ENCODE results near the gene PANK2. TPM values are rescaled to one million over a fixed set of nuclear protein-coding genes. Genes with fewer than 3 reads are reported as not detected.

Gene PANK2
- polyA plus RNA-seq, 1 of the 3 experiments (the other 2 are of a cell fraction) = 17.7 TPM

DNA sequence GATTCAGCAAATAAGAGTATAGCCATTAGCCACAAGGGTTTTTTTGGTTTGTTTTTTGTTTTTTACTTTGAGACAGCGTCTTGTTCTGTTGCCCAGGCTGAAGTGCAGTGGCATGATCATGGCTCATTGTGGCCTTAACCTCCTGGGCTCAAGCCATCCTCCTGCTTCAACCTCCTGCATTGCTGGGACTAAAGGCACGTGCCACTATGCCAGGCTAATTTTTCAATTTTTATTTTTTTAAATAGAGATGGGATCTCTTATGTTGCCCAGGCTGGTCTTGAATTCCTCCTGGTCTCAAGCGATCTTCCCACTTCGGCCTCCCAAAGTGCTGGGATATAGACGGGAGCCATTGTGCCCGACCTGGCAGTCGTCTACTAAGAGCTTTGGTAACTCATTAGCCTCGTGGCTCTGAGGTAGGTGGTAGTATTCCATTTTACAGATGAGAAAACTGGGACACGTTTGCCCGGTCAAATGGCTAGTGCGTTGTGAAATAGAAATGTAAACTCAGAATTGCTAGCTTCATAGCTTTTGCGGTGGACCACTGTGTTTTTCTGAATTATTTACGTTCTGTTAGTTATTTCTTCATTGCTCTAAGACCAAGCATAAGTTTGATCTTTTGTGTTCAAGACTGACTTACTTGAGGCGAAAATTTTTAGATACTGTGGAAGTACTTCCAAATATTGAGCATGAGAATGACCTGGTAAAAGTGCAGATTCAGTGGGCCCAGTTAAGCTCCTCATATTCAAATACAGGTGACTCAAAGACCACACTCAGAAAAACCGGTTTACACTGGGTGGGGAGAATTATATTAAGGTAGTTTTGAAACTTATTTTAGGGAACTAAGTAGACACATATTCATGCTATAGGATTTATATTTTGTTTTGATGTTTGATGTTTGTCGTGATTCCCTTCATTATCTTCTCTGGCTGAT, 2.1 kb downstream of the PANK2 start (continued):
- TF ChIP-seq PBX3 (IDR thresholded peaks at IDR 0.05) = no peak
- TF ChIP-seq JUND (IDR thresholded peaks at IDR 0.05) = no peak
- no peak for TF ChIP-seq ELF1 (IDR thresholded peaks at IDR 0.05)
- TF ChIP-seq CHD2 (IDR thresholded peaks at IDR 0.05; ENCODE audit: low read length, partially characterized antibody) = no peak
- TF ChIP-seq USF2 (IDR thresholded peaks at IDR 0.05; ENCODE audit: borderline replicate concordance, low read depth, low read length) = no peak

- H2AFZ ChIP-seq (ENCODE audit: low read depth) = no peak overlapping the region
- H3K9me2 ChIP-seq = no peaks in the 10 kb centered on the region
- no peaks in the 10 kb centered on the region for H3K27me3 ChIP-seq (ENCODE audit: insufficient read depth)
- no peak overlapping the region for H3K9ac ChIP-seq
- H3F3A ChIP-seq (replicated peaks; ENCODE audit: insufficient read depth) = peaks cover 32% of the 10 kb centered on the region
- no peak overlapping the region for H3K4me3 ChIP-seq (ENCODE audit: low read depth in 2 of 2, low read length in 1 of 2)
- peaks cover 100% of the 10 kb centered on the region for H4K20me1 ChIP-seq (ENCODE audit: insufficient read depth)
- peaks cover 10 to 24% of the 10 kb centered on the region in 2 experiments for H3K4me1 ChIP-seq (ENCODE audit: control insufficient read depth in 1 of 2, insufficient read depth in 2 of 2, low read depth in 1 of 2, low read length in 1 of 2)
- H3K4me2 ChIP-seq = no peak overlapping the region
- peaks cover 100% of the 10 kb centered on the region for H3K79me2 ChIP-seq (ENCODE audit: insufficient read depth)
- POLR2A ChIA-PET = no interaction called here
- no peaks in the 10 kb centered on the region for H3K9me3 ChIP-seq
- no peak for DNase-seq
- WGBS (ENCODE audit: low lambda C conversion rate) = 92% methylated on average over 5 of the region's 5 CpGs
- H3K36me3 ChIP-seq (replicated peaks in 1 of 2; ENCODE audit: control insufficient read depth in 1 of 2, insufficient read depth in 2 of 2, low read length in 1 of 2) = peaks cover 0 to 21% of the 10 kb centered on the region in 2 experiments
- H3K27ac ChIP-seq (ENCODE audit: low read depth in 2 of 2, low read length in 1 of 2) = no peak overlapping the region
- CTCF ChIA-PET = interaction anchor here (0.7 to 0.9 kb wide), 2 partner anchors 114 to 218 kb away, joined by 3 to 4 read pairs; no protein-coding TSS in a partner anchor
- TF ChIP-seq USF1 (IDR thresholded peaks at IDR 0.05; ENCODE audit: borderline replicate concordance, low read depth) = no peak
- no peak for TF ChIP-seq JUND (IDR thresholded peaks at IDR 0.05)
- no peak for TF ChIP-seq EP300 (IDR thresholded peaks at IDR 0.05; ENCODE audit: borderline replicate concordance in 1 of 2, low read depth in 1 of 2, low read length in 1 of 2)
- no peak for TF ChIP-seq YY1 (IDR thresholded peaks at IDR 0.05; ENCODE audit: low read depth)
- no peak for TF ChIP-seq NFIC (IDR thresholded peaks at IDR 0.05; ENCODE audit: borderline replicate concordance)
- TF ChIP-seq, protein P1, sequence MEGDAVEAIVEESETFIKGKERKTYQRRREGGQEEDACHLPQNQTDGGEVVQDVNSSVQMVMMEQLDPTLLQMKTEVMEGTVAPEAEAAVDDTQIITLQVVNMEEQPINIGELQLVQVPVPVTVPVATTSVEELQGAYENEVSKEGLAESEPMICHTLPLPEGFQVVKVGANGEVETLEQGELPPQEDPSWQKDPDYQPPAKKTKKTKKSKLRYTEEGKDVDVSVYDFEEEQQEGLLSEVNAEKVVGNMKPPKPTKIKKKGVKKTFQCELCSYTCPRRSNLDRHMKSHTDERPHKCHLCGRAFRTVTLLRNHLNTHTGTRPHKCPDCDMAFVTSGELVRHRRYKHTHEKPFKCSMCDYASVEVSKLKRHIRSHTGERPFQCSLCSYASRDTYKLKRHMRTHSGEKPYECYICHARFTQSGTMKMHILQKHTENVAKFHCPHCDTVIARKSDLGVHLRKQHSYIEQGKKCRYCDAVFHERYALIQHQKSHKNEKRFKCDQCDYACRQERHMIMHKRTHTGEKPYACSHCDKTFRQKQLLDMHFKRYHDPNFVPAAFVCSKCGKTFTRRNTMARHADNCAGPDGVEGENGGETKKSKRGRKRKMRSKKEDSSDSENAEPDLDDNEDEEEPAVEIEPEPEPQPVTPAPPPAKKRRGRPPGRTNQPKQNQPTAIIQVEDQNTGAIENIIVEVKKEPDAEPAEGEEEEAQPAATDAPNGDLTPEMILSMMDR (IDR thresholded peaks at IDR 0.05) = no peak
- TF ChIP-seq MXI1 (IDR thresholded peaks at IDR 0.05; ENCODE audit: low read depth, low read length) = no peak
- no peak for TF ChIP-seq TEAD4 (IDR thresholded peaks at IDR 0.05; ENCODE audit: borderline replicate concordance, insufficient read depth)
- TF ChIP-seq, protein P2, sequence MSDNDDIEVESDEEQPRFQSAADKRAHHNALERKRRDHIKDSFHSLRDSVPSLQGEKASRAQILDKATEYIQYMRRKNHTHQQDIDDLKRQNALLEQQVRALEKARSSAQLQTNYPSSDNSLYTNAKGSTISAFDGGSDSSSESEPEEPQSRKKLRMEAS (IDR thresholded peaks at IDR 0.05; ENCODE audit: low read depth) = no peak
- TF ChIP-seq SIN3A (IDR thresholded peaks at IDR 0.05; ENCODE audit: borderline replicate concordance, low read depth, low read length) = no peak
- no peak for TF ChIP-seq NRF1 (IDR thresholded peaks at IDR 0.05; ENCODE audit: low read depth, low read length)
- no peak for TF ChIP-seq PBX3 (IDR thresholded peaks at IDR 0.05)
- no peak for TF ChIP-seq FOXM1 (IDR thresholded peaks at IDR 0.05; ENCODE audit: low read depth)
- TF ChIP-seq IRF3 (IDR thresholded peaks at IDR 0.05; ENCODE audit: low read depth, low read length) = no peak
- TF ChIP-seq EZH2phosphoT487 (IDR thresholded peaks at IDR 0.05; ENCODE audit: borderline replicate concordance, low read depth) = no peak
- no peak for TF ChIP-seq FOSL2 (IDR thresholded peaks at IDR 0.05; ENCODE audit: borderline replicate concordance, low read depth)
- TF ChIP-seq, protein P3, sequence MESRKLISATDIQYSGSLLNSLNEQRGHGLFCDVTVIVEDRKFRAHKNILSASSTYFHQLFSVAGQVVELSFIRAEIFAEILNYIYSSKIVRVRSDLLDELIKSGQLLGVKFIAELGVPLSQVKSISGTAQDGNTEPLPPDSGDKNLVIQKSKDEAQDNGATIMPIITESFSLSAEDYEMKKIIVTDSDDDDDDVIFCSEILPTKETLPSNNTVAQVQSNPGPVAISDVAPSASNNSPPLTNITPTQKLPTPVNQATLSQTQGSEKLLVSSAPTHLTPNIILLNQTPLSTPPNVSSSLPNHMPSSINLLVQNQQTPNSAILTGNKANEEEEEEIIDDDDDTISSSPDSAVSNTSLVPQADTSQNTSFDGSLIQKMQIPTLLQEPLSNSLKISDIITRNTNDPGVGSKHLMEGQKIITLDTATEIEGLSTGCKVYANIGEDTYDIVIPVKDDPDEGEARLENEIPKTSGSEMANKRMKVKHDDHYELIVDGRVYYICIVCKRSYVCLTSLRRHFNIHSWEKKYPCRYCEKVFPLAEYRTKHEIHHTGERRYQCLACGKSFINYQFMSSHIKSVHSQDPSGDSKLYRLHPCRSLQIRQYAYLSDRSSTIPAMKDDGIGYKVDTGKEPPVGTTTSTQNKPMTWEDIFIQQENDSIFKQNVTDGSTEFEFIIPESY (IDR thresholded peaks at IDR 0.05; ENCODE audit: borderline replicate concordance, low read depth) = no peak
These were observed 5.6 kb downstream of the PANK2 start for GRCh38 chr20:3894796-3895195.
